Fibroblast of the aortic adventitia (primary cell): ENCODE results near the gene SERTAD1. TPM values are rescaled to one million over a fixed set of nuclear protein-coding genes. Genes with fewer than 3 reads are reported as not detected.
A peak's percentile ranks its signal among the peaks of the same experiment; 100 is the strongest.
"Not testable (repeated sequence)": the region's sequence is repeated elsewhere in the genome, so short reads cannot be mapped to it uniquely, and the experiment has no call there.

Experiments
- DNase-seq: peaks from one replicate; pipeline ENCODE4 v3.0.0-alpha.2; 2010; ENCODE audit warnings: low read depth
- H3K4me3 ChIP-seq: 2 replicates; pipeline ENCODE4 v1.5.1; 2011; ENCODE audit warnings: low read depth, mild to moderate bottlenecking, control low read depth, low read length, moderate library complexity
- total RNA-seq: library from RNA; depleted of rRNA; stranded (reverse); fragments of >200 nt; gene quantifications from 2 replicates; pipeline ENCODE4 v1.2.3, GENCODE V29; 2012; ENCODE audit warnings: low replicate concordance
- TF ChIP-seq, protein P1 (sequence below): IDR thresholded peaks from 2 replicates; pipeline ENCODE4 v1.5.1; 2011; ENCODE audit warnings: mild to moderate bottlenecking, low read length, control low read depth, inconsistent platforms; ENCODE audit not compliant: insufficient read depth

Gene SERTAD1
- total RNA-seq, 1 donor, result 13.8 TPM

- TF ChIP-seq, protein P1, sequence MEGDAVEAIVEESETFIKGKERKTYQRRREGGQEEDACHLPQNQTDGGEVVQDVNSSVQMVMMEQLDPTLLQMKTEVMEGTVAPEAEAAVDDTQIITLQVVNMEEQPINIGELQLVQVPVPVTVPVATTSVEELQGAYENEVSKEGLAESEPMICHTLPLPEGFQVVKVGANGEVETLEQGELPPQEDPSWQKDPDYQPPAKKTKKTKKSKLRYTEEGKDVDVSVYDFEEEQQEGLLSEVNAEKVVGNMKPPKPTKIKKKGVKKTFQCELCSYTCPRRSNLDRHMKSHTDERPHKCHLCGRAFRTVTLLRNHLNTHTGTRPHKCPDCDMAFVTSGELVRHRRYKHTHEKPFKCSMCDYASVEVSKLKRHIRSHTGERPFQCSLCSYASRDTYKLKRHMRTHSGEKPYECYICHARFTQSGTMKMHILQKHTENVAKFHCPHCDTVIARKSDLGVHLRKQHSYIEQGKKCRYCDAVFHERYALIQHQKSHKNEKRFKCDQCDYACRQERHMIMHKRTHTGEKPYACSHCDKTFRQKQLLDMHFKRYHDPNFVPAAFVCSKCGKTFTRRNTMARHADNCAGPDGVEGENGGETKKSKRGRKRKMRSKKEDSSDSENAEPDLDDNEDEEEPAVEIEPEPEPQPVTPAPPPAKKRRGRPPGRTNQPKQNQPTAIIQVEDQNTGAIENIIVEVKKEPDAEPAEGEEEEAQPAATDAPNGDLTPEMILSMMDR, result no peak
- no peak for DNase-seq
- H3K4me3 ChIP-seq, result no peak overlapping the region
These were observed 5.9 kb upstream of the SERTAD1 start for GRCh38 chr19:40431698-40432097.

DNA sequence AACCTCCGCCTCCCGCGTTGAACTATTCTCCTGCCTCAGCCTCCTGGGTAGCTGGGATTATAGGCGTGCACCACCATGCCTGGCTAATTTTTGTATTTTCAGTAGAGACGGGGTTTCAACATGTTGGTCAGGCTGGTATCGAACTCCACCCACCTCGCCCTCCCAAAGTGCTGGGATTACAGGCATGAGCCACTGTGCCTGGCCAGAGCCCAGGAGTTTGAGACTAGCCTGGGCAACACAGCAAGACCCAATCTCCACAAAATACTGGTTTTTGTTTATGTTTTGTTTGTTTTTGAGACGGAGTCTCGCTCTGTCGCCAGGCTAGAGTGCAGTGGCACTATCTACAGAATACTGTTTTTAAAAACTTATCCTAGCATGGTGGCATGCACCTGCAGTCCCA, 4.5 kb upstream of the SERTAD1 start:
- H3K4me3 ChIP-seq, DNase-seq: not testable (repeated sequence)

GRCh38 chr19:40428197-40428596, 2.4 kb upstream of the SERTAD1 start:
- H3K4me3 ChIP-seq, DNase-seq: not testable (repeated sequence)

GRCh38 chr19:40424637-40425449, 949 bp downstream of the SERTAD1 start:
- peak overlapping the region; percentile 98 for H3K4me3 ChIP-seq
- TF ChIP-seq, protein P1, result no peak
- peak; percentile 33 for DNase-seq

DNA sequence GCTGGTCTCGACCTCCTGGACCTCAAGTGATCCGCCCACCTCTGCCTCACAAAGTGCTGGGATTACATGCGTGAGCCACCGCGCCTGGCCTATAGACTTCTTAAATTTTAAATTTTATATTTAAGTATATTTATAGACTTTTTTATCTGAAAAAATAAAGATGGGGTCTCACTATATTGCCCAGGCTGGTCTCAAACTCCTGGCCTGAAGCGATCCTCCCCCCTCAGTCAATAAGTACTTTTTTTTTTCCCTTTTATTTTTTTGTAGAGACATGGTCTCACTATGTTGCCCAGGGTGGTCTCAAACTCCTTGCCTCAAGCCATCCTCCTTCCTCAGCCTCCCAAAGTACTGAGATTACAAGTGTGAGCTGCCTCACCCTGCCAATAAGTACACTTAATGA, 1.9 kb downstream of the SERTAD1 start:
- DNase-seq, result no peak
- TF ChIP-seq, protein P1, result no peak
- peak overlapping the region; percentile 62 for H3K4me3 ChIP-seq

DNA sequence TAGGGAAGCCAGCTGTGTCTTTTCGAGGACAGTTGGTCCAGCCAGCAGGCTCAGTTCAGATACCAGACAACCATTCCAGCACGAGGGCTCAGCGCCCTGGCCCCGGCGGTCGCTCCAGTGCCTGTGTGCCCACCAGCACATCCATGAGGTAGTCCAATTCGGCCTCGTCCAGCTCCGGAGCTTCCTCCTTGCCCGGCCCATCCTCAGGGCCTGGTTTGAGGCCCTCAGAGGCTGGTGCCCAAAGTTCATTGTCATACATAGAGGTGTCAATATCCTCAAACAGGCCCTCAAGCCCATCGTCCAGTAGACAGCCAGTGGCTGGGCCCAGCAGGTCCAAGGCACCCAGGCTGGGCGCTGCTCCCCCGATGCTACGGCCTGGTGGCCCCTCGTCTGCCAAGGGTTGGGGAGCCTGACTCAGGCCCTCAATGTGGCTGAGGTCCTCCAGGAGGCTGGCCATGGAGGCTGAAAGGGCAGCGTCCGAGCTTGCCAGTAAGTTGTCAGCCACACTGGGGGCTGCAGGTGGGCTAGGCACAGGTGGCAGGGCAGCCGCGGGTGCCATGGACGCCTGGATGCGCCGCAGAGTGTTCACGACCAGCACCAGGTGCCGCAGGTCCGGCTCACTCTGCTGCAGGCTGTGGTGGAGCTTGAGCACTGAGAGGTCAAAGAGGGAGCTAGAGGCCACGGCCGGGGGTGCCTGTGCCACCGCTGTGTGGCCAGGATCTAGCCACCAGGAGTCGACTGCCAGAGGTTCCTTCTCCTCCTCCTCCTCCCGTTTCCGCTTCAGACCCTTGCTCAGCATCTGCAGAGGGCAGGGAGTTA, 2.8 kb downstream of the SERTAD1 start:
- DNase-seq, result no peak

GRCh38 chr19:40421993-40422747, 3.6 kb downstream of the SERTAD1 start:
- peak overlapping the region; percentile 13 for H3K4me3 ChIP-seq
- TF ChIP-seq, protein P1, result no peak
- DNase-seq, result peak; percentile 30

More for the DNA sequence above, 2.8 kb downstream of the SERTAD1 start:
- H3K4me3 ChIP-seq, result peak overlapping the region; percentile 13
- TF ChIP-seq, protein P1, result no peak
